Coronary artery (tissue), 2 donors: Measurements from ENCODE around the gene PCA3.

Source experiments
- DNase-seq: peaks from one replicate; pipeline ENCODE4 v3.0.0-alpha.2; 2017; ENCODE audit warnings: low spot score
- H3K27ac ChIP-seq, 2 donors: fragments of 200-600 bp; sonication (generic); one replicate each; pipeline ENCODE4 v1.5.1; 2016 to 2019
- H3K4me3 ChIP-seq: fragments of 200-600 bp; sonication (generic); 2 replicates; pipeline ENCODE4 v1.5.1; 2016; ENCODE audit warnings: mild to moderate bottlenecking, moderate library complexity
- TF ChIP-seq, protein P1 (sequence below): fragments of 200-600 bp; sonication (generic); IDR thresholded peaks from one replicate; pipeline ENCODE4 v1.5.1; 2019; ENCODE audit warnings: antibody characterized with exemption

The PCA3 gene

DNA sequence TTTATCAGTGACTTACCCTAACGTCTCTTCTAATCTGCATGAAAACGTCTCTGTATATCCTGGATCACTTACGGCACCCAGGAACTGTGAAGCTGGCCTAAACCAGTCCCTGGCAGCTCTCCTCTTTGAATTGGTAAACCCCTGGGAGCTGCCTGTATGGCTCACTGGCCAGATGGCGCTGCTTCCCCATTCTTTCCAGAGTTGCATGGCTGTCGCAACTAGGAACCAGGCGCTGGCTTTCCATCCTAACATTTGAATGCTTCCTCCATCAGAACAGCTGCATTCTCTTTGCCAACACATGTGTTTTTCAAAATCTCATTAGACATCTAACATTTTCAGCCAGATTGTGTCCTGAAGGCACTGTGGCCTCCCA, 8.0 kb upstream of the PCA3 start:
- no peak for DNase-seq
- TF ChIP-seq, protein P1, sequence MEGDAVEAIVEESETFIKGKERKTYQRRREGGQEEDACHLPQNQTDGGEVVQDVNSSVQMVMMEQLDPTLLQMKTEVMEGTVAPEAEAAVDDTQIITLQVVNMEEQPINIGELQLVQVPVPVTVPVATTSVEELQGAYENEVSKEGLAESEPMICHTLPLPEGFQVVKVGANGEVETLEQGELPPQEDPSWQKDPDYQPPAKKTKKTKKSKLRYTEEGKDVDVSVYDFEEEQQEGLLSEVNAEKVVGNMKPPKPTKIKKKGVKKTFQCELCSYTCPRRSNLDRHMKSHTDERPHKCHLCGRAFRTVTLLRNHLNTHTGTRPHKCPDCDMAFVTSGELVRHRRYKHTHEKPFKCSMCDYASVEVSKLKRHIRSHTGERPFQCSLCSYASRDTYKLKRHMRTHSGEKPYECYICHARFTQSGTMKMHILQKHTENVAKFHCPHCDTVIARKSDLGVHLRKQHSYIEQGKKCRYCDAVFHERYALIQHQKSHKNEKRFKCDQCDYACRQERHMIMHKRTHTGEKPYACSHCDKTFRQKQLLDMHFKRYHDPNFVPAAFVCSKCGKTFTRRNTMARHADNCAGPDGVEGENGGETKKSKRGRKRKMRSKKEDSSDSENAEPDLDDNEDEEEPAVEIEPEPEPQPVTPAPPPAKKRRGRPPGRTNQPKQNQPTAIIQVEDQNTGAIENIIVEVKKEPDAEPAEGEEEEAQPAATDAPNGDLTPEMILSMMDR = no peak
- no peak overlapping the region for H3K4me3 ChIP-seq
- no peak overlapping the region for H3K27ac ChIP-seq

DNA sequence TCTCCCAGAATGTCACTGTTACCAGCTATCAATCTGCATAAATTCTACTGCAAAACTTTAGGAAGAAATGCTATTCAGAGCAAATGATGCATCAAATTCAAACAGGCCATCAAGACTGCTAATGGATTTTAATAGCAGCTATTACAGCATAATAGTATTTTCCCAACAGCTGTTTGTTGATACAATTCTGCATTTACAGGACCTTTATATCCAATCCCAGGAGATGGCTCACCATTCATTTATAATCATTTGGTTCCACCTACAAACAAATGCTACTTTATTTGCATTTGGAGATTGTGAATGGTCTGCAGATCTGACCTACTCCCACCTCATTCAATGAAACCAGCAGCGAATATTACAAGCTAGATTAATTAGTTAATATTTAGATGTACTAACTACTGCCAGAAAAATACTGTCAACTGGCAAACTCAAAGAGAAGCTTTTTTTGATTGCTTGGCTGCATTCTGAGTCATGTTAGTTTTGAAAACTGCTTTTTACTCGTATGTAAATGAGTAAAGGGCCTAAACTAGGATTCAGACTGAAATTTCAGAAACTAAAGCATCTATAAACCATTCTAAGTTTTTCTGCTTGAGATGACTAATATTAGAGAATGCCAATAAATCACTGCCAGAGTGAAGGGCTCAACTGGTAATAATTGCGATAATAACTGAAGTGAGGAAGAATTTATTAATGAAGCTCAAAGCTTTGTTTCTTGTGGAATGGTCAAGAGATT, 7.1 kb upstream of the PCA3 start:
- Histone ChIP-seq H3K27ac (no peak overlapping the region), H3K4me3 (no peak overlapping the region)
- TF ChIP-seq, protein P1 = no peak
- no peak for DNase-seq

DNA sequence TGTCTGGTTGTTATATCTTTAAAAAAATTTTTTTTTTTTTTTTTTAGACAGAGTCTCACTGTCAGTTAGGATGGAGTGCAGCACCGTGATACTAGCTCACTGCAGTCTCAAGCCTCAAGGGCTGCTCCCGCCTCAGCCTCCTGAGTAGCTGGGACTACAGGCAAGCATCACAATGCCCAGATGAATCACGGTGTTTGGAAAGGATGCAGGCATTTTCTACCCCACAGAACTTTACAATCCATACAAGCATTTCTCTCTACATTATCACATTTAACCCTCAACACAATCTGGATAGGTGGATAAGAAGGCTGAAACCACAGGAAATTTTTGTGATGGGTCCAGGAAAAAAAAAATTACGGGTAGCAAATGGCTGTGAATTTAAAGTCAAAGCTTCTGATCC, 5.8 kb upstream of the PCA3 start:
- DNase-seq = no peak
- TF ChIP-seq, protein P1 = no peak
- H3K4me3 ChIP-seq = no peak overlapping the region
- H3K27ac ChIP-seq = no peak overlapping the region

DNA sequence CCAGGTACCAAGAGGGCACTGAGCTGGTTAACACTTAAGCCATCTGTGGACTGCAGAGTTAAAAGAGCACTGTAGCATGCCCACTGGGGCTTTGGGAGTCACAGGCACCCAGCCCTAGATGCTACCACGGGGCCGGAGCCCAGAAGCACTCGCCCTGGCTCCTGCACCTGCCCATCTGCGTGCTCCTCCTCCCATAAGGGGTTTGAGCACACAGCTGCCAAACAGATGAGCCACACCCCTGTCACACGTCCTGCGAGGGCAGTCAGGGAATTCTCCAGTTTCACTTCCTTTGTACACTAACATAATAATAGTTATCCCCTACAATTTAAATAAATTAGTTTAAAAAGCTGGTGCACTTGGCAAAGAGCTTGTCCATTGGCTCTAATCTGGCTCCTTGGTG, 4.5 kb upstream of the PCA3 start:
- Histone ChIP-seq H3K4me3 (no peak overlapping the region), H3K27ac (no peak overlapping the region)
- TF ChIP-seq, protein P1 = no peak
- no peak for DNase-seq

DNA sequence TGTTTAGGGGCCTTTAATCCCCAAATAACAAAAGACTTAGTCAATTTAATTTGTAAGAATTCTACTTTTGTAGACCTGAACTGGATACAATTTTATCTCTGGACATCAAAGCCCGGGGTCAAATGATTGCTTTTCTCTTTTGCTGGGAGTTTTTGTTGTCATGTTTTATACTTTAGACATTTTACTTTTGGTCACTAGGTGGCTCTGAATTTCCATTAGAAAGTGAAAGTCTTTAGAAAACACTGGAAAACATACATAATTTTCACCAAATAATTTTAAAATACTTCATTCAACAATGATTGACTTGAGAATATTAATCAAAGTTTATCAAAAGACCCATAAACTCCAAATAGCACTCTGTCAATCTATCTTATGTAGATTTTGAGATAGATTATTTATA, 2.8 kb upstream of the PCA3 start:
- no peak overlapping the region for H3K27ac ChIP-seq
- TF ChIP-seq, protein P1 = no peak
- no peak for DNase-seq
- H3K4me3 ChIP-seq = no peak overlapping the region

DNA sequence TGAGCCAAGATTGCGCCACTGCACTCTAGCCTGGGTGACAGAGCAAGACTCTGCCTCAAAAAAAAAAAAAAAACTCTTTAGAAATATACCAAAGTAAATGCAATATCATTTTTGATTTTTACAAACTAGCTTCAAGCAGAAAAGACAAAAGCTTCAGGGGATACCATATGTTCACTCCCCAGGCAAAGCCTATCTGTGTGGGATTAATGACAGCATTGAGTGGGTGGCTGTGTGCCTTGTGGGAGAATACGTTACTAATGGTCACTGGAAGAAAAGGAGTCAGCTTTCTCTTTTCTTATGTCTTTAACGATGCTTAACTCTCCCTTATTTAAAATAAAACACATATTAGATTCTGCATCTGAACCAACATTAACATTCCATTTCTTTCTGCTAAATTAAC, 1.9 kb downstream of the PCA3 start:
- Histone ChIP-seq H3K27ac (no peak overlapping the region), H3K4me3 (no peak overlapping the region)
- DNase-seq = no peak
- TF ChIP-seq, protein P1 = no peak

DNA sequence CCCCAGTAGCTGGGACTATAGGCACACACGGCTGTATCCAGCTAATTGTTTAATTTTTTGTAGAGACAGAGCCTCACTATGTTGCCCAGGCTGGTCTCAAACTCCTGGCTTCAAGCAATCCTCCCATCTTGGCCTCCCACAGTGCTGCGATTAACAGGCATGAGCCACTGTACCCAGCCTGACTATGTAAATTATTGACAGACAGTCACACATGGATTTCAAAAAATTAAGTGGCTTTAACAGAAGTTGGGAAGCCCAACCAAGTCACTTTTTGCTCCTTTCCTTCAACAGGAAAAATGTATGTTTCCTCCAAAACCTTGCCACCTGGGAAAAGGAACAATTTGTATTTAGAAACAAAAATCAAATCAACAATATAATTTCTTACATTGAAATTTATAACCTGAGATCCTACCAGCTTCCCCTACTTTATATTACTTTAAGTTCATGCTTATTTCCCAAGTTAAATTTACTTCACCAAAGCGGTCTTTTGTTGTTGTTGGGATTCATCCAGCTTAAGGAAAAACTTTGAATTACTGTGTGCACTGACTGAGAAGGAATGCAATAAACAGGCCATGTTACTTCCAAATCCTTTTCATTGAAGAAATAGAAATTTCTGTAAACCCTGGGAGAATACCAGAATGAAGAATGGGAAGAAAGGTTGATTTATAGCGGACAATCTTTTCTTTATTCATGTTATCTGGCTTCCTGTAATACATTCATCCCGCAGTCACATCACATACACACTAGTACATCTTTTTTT, 8.6 kb downstream of the PCA3 start:
- DNase-seq = no peak
- TF ChIP-seq, protein P1 = no peak
- Histone ChIP-seq H3K27ac (no peak overlapping the region), H3K4me3 (no peak overlapping the region)
